RPMI8226 (cell line): ENCODE results near the gene RPGR.

Experiments used
- DNase-seq: peaks from one replicate; pipeline ENCODE4 v3.0.0-alpha.2; 2015

RPGR gene

GRCh38 chrX:38327007-38327774 is at the start of gene RPGR:
TSS of gene RPGR (minus strand) at chrX:38327509. CDS start at chrX:38327367, 142 bp downstream.
- peak; percentile 95 for DNase-seq

- no peak for DNase-seq
Measured at GRCh38 chrX:38376747-38377146, 49.4 kb upstream of the RPGR start.

- peak; percentile 55 for DNase-seq
Measured at GRCh38 chrX:38375891-38376290, 48.6 kb upstream of the RPGR start.

- DNase-seq: no peak
Measured at GRCh38 chrX:38374431-38374830, 47.1 kb upstream of the RPGR start.

GRCh38 chrX:38371641-38372040 is 44.3 kb upstream of the RPGR start:
- DNase-seq: no peak

GRCh38 chrX:38368774-38369173 is 41.5 kb upstream of the RPGR start:
- DNase-seq: no peak

- peak; percentile 65 for DNase-seq
Measured at GRCh38 chrX:38365954-38366353, 38.6 kb upstream of the RPGR start.

- DNase-seq: no peak
Measured at GRCh38 chrX:38363046-38363445, 35.7 kb upstream of the RPGR start.

GRCh38 chrX:38357747-38358673 is 30.7 kb upstream of the RPGR start:
- DNase-seq: no peak

- DNase-seq: no peak
Measured at GRCh38 chrX:38356401-38356800, 29.1 kb upstream of the RPGR start.

GRCh38 chrX:38352362-38352761 is 25.1 kb upstream of the RPGR start, which contains the start of gene OTC:
TSS of gene OTC (plus strand) at chrX:38352604. CDS start at chrX:38352697, 93 bp downstream.
- no peak for DNase-seq

- no peak for DNase-seq
Measured at GRCh38 chrX:38351346-38351745, 24.0 kb upstream of the RPGR start.

- no peak for DNase-seq
Measured at GRCh38 chrX:38347136-38347535, 19.8 kb upstream of the RPGR start.

GRCh38 chrX:38346150-38346549 is 18.8 kb upstream of the RPGR start:
- no peak for DNase-seq

- DNase-seq: no peak
Measured at GRCh38 chrX:38342853-38343778, 15.8 kb upstream of the RPGR start.

- no peak for DNase-seq
Measured at GRCh38 chrX:38341442-38341841, 14.1 kb upstream of the RPGR start.

GRCh38 chrX:38336538-38337240 is 9.4 kb upstream of the RPGR start:
- DNase-seq: peak; percentile 63

GRCh38 chrX:38335382-38335781 is 8.1 kb upstream of the RPGR start:
- peak; percentile 46 for DNase-seq

- no peak for DNase-seq
Measured at GRCh38 chrX:38332505-38332904, 5.2 kb upstream of the RPGR start.

GRCh38 chrX:38327775-38328081 is 419 bp upstream of the RPGR start:
- no peak for DNase-seq

- no peak for DNase-seq
Measured at GRCh38 chrX:38326086-38326485, 1.2 kb downstream of the RPGR start.

- no peak for DNase-seq
Measured at GRCh38 chrX:38320819-38321218, 6.5 kb downstream of the RPGR start.
